Brain microvascular endothelial cell (primary cell): Measurements from ENCODE around the gene CFAP77.

Experiments used
- DNase-seq: peaks from one replicate; pipeline ENCODE4 v3.0.0-alpha.2; 2020
- H3K27ac ChIP-seq: fragments of 250-450 bp; sonication (Bioruptor Pico); 2 replicates; pipeline ENCODE4 v1.5.1; 2020; ENCODE audit warnings: mild to moderate bottlenecking, moderate library complexity
- H3K27me3 ChIP-seq: fragments of 250-450 bp; sonication (Bioruptor Pico); replicated peaks from 2 replicates; pipeline ENCODE4 v1.5.1; 2020; ENCODE audit warnings: mild to moderate bottlenecking
- H3K36me3 ChIP-seq: fragments of 250-450 bp; sonication (Bioruptor Pico); replicated peaks from 2 replicates; pipeline ENCODE4 v1.5.1; 2020; ENCODE audit warnings: mild to moderate bottlenecking
- H3K4me3 ChIP-seq: 2 replicates; pipeline ENCODE4 v1.5.1; 2011; ENCODE audit warnings: low read depth, mild to moderate bottlenecking, control low read depth, low read length, moderate library complexity
- CTCF ChIP-seq: IDR thresholded peaks from 2 replicates; pipeline ENCODE4 v1.5.1; 2011; ENCODE audit warnings: low read depth, mild to moderate bottlenecking, moderate library complexity, low read length, control low read depth, inconsistent platforms; ENCODE audit errors: missing control alignments
- in situ Hi-C: cut with HindIII; loops from 2 replicates; pipeline ENCODE4 v1.10.0; 2017; ENCODE audit warnings: low sequenced_read_pairs, low pct_ligation_motif_present

Gene CFAP77

DNA sequence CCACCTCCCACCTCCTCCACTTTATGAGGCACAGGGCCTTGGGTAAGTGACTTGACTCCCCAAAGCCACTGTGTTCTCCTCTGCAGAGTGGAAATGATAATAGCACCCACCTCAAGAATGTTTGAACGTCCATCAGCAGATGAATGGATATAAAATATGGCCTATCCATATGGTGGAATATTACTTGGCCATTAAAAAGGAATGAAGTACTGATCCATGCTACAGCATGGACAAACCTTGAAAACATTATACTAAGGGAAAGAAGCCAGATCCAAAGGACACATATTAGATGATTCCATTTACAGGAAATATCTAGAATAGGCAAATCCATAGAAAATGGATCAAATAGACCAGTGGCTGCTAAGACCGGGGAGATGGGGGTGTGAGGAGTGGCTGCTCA is 50.2 kb downstream of the CFAP77 start:
- in situ Hi-C loops, result no loop called here
- DNase-seq, result no peak
- TF ChIP-seq CTCF, result no peak
- no peak overlapping the region for H3K27ac ChIP-seq
- no peak overlapping the region for H3K4me3 ChIP-seq
- H3K36me3 ChIP-seq, result no peaks in the 10 kb centered on the region
- H3K27me3 ChIP-seq, result no peaks in the 10 kb centered on the region

DNA sequence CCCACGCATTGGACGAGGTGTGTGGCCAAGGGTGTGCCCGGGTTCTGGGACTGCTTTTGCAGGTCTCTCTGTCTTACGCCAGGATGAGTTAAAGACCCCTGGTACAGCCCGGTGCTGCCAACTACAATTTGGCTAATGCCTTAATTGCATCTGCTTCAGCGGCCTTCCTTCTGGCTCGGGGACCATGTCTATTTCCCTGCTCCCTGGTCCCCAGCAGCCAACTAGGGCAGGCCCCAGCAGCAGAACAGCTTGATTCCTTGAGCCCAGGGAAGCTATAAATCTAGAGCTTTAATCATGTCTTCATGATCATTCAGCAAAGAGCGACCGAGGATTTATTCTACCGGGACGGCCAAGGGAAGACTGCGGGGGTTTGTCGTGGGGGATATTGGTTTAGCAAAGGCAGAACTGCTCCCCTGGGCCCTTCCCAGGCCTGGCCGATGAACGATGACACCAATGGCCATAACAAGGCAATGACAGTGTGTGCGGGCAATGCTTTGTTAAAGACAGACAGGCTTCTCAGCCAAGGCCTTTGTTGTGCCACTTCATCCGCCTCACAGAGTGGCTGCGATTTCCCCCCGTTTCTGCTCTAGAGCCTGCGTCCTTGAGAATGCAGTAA is 51.4 kb downstream of the CFAP77 start:
- in situ Hi-C loops, result no loop called here

DNA sequence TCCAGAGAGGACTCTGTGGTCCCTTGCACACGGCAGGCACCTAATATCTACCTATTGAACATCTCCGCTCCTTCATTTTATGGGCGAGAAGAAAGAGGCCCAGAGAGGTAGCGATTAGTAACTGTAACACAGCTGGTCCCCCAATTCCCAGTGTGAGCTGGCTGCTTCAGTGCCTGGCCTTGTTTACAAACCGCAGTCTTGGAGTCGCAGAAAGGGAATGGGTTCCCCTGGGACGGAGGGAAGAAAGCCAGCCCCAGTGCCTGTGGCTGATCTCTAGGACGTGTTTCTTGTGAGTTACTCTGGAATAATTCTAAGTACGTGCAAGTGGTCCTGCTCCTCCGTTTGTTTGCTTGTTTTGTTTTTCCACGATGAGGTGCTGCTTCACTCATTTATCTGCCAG is 52.0 kb downstream of the CFAP77 start:
- Histone ChIP-seq H3K4me3 (no peak overlapping the region), H3K27ac (no peak overlapping the region), H3K27me3 (peaks cover 6% of the 10 kb centered on the region), H3K36me3 (no peaks in the 10 kb centered on the region)
- DNase-seq, result no peak
- in situ Hi-C loops, result no loop called here
- no peak for TF ChIP-seq CTCF

More for the DNA sequence above, 51.4 kb downstream of the CFAP77 start:
- no peak for TF ChIP-seq CTCF
- Histone ChIP-seq H3K27me3 (peaks cover 2% of the 10 kb centered on the region), H3K27ac (no peak overlapping the region), H3K36me3 (no peaks in the 10 kb centered on the region), H3K4me3 (no peak overlapping the region)
- no peak for DNase-seq

DNA sequence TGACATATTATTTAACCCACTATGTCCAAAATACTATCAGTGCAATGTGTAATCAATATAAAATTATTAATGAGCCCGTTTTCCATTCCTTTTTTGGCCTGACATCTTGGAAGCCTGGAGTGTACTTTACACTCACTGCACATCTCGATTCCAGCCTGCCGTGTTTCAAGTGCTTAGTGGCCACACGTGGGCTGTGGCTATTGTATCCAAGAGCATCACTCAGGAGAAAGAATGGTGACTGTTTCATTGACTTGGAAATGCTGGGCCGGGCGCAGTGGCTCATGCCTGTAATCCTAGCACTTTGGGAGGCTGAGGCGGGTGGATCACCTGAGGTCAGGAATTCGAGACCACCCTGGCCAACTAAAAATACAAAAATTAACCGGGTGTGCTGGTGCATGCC is 54.5 kb downstream of the CFAP77 start:
- TF ChIP-seq CTCF, result no peak

DNA sequence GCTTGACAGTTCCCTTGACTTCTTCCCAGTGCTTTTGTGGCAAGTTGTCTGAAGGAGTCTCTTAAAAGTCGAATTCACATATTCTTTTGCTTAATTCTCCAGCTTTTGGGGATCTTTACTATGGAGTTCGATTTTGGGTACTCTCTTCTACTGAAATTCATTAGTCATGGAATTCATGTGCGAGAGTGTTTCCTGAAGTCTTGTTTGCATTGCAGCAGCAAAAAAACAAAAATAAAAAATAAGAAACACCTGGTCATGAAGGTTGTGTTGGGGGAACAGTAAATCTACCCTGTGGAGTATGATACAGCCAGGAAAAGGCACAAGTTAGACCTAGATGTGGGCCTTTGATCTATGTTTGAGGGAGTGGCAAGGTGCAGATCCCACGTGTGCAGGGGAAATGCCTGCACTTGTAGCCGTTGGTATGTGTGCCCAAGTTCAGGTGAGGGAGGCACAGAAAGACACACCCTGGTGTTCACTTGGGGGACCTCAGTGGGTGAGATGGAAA is 55.2 kb downstream of the CFAP77 start:
- in situ Hi-C loops, result no loop called here
- no peak for TF ChIP-seq CTCF
- no peak overlapping the region for H3K27ac ChIP-seq
- H3K4me3 ChIP-seq, result no peak overlapping the region
- H3K27me3 ChIP-seq, result peaks cover 6% of the 10 kb centered on the region
- no peaks in the 10 kb centered on the region for H3K36me3 ChIP-seq
- DNase-seq, result no peak

More for the DNA sequence above, 54.5 kb downstream of the CFAP77 start:
- H3K27me3 ChIP-seq, result peaks cover 6% of the 10 kb centered on the region
- H3K4me3 ChIP-seq, result no peak overlapping the region
- no peak for DNase-seq
- no peaks in the 10 kb centered on the region for H3K36me3 ChIP-seq
- in situ Hi-C loops, result no loop called here
- H3K27ac ChIP-seq, result no peak overlapping the region

DNA sequence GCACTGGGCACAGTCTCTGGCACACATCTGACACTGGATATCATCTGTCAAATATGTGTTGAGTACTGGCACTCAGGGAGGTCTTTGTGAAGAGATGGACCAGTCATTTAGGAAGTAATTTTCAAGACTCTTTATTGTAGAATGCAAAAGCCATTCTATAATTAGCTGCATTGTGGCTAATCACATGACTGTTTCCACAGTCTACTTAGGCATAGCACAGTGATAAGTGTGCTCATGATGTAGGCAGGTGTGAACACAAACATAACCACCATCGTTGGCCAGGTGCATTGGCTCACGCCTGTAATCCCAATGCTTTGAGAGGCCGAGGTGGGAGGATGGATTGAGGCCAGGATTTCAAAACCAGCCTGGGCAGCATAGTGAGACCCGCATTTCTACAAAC is 62.2 kb downstream of the CFAP77 start:
- DNase-seq, result no peak
- no peak for TF ChIP-seq CTCF
- H3K4me3 ChIP-seq, result no peak overlapping the region
- H3K36me3 ChIP-seq, result no peaks in the 10 kb centered on the region
- no peak overlapping the region for H3K27ac ChIP-seq
- no peaks in the 10 kb centered on the region for H3K27me3 ChIP-seq
- in situ Hi-C loops, result no loop called here
